HG03457 (cell line): ENCODE results near the gene STARD10.
"Not testable (repeated sequence)": the region's sequence is repeated elsewhere in the genome, so short reads cannot be mapped to it uniquely, and the experiment has no call there.

Source experiments
- ATAC-seq: cut with Tn5 transposase; IDR thresholded peaks from one replicate; pipeline ENCODE4 v1.9.1; 2021; ENCODE audit warnings: moderate number of reproducible peaks; ENCODE audit not compliant: unreplicated experiment

The STARD10 gene

DNA sequence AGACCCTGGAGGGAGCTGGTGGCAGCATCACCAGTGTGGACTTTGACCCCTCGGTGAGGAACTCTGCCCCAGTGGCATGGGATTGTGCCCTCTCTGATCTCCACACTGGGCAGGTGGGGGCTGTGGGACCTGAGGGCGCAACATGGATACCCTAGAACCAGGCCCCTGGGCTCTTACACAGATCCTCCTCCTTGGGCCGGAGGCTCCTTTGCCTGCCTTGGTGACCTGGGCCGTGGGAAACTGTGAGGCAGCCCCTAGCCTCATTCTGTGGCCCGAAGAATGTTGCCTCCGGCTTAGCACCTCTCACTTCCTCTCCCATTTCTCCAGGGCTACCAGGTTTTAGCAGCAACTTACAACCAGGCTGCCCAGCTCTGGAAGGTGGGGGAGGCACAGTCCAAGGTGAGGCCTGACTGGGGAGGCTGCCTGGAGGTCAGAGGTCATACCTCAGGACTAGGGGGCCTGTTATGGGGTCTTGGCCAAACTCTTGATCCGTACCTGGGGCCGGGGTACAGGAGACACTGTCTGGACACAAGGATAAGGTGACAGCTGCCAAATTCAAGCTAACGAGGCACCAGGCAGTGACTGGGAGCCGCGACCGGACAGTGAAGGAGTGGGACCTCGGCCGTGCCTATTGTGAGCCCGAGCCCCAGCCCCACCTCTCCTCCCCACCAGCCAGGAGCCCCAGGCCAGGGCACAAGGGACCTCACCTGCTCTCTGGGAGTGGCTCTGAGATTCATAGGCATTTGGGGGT lies 32.5 kb upstream of the STARD10 start:
- ATAC-seq, result no peak

DNA sequence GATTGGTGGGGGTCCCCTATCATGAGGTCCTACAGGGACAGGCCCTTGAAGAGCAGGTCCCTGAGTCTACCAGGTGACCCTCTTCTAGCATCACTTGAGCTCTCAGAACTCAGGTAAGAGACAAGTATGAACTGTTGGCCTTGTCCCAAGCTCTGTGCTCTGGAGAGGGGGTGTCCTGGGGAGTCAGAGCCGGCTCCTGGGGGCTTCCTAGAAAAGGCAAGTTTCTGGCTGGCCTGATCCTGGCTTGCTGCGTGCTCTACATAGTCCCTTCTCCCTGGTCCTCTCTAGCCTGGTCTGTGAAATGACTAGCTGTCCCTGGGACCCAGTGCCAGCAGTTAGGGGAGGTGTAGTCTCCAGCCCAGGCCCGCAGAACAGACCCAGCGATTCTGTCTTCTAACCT lies 31.8 kb upstream of the STARD10 start:
- no peak for ATAC-seq

DNA sequence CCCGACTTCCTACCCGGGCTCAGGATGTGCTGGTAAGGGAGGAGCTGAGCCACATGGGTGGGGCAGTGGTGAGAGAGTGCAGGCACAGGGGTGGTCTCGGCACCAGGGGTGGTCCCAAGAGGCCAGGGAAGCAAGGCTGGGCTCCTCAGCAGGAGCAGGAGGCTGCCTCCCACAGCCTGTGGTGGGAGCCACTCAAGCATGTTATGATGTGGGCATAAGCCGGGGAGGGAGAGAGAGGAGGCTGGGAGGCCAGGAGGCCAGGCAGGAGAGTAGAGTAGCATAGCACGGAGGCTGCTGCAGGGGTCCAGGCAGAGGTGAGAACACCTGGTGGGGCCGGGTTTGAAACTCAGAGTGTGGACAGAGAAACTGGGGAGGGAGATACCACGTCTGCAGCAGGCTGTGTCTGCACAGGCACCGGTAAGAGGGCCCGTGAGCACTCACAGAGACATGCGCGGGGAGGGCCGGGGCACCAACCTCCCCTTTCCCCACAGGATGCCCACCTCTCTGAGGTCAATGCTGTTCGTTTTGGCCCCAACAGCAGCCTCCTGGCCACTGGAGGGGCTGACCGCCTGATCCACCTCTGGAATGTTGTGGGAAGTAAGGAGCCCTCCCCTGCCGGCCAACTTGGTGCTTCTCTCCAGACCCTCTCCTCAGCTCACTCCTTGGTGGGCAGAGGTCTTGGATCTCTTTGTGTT lies 31.1 kb upstream of the STARD10 start:
- ATAC-seq, result no peak

DNA sequence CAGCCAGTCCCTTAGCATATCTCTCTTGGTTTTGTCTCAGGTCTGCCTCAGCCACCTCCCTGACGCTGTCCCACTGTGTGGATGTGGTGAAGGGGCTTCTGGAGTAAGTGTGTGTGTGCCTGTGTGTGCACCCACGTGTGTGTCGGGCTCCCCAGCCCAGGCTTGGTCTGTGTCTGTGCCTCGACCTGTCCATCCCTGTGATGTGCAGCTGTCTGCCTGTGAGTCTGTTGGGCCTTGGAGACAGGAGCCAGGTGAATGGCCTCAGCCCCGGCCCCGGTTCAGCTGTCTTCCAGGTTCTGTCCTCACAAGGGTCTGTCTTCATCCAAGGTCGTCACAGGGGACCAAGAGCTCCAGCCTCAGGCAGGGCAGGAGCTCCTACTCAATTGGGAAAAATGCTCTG lies 30.2 kb upstream of the STARD10 start:
- no peak for ATAC-seq

DNA sequence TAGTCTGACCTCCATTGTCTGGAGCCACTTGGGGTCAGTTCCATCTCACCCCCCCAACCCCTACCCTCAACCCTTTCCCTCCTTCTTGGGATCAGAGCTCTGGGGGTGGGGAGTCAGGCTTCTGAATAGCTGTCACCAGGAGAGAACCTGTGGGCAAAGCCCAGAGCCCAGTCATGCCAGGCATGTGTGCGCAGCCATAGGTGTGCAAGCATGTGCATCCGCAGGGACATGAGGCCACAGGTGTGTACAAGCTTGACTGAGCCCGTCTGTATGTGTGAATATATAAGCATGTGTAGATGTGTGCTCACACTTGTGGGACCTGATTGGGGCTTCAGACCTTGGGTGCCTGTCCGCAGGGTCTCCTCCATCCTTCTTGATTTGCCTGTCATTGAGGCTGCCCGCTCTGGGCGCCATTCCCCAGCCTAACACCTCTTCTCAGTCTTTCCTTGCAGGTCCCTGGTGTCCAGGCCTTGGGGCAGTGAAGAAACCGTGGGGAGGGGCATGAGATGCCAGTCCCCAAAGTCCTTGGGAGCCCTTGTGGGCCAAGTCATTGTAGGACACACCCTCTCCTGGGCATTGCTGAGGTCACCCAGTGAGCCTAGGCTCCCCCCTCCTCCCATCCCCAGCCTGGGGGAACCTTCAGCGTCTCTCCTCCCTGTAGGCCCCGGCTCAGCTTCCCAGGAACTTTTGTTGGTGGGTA lies 29.4 kb upstream of the STARD10 start:
- ATAC-seq, result no peak

DNA sequence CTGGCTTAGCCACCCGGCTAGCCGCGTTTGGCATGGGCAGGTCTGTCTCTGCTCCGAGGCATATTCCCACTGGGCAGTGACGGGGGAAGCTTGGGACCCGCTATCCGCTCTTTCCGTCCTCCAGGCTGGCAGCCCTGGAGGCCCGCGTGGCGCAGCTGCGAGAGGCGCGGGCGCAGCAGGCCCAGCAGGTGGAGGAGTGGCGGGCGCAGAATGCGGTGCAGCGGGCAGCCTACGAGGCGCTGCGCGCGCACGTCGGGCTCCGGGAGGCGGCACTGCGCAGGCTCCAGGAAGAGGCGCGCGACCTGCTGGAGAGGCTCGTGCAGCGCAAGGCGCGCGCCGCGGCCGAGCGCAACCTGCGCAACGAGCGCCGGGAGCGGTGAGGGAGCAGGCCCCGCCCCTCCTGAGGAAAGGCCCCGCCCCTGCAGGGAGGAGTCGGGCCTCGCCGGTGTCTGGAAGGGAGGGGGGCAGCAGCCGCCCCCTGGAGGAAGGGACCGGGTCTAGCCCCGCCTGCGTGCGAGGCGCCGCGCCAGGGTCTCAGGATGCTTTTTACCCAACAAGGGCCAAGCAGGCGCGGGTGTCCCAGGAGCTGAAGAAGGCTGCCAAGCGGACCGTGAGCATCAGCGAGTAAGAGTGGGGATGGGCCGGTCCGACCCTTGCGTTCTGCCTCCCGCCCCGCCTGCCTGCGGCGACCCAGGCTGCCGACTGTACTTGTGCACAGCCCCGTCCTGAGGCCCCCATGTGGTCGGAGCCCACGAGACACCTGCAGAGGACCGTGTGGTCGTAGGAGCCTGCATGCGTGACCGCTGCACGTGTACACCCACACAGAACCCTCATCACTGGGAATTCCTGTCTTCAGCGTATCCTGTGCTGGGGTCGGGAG lies 28.3 kb upstream of the STARD10 start:
- ATAC-seq, result no peak

DNA sequence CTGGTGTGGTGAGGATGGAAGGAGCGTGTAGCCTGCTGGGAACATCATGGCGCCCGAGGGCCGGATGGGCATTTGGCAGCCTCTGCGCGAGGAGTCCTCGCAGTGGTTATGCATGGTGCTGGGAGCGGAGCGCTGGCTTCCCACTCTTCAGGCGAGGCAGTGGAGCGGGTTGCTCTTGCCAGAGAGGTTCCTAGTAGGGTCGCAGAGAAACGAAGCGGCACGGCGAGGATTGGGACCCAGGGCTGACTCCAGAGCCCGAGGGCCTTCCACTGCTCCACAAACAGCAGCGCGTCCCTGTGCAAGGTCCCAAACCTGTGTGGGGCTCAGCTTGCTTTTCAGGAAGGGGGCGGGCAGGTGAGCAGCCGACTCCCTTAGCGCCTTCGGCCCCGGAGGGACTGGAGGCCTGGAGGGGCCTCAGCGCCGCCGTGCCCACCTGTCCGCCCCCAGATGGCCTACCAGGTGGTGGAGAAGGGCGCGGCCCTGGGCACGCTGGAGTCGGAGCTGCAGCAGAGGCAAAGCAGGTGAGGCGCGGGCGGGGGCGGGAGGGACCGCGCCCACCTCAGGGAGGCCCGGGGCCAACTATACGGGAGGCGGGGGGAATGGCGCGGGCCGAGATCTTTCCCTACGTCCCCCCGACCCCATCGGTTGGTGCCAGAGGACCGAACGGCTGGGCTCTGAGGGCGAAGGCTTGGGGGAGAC lies 27.5 kb upstream of the STARD10 start:
- no peak for ATAC-seq

DNA sequence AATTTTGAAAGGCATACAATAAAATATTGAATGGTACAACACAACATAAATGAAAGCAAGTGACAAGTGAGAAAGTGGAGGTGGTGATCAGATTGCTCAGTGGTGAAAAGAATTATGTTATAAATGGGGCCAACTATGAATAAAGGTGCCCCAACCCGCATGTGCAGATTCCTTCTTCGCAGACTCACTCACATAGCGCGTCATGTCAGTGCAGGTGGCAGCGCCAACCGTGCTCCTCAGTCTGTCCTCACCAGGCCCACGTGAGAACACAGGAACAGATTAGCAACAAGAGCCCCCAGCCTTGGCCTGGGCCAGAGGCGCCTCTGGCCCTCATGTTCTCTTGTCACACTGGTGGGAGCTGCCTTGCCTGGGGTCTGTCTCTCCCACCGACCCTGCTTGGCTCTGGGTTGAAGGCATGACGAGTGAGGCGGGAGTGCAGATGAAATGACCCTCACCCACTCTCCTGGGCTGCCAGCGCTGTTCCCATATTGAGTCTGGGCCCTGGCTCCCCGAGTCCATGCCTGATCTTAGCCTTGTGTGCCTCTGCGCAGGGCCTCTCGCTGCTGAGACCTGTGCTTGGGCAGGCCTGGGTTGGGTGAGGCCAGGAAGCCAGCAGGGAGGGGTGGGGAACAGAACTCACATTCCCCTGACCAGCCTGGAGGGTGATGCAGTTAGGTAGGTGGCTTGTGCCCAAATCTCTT lies 26.7 kb upstream of the STARD10 start:
- no peak for ATAC-seq

DNA sequence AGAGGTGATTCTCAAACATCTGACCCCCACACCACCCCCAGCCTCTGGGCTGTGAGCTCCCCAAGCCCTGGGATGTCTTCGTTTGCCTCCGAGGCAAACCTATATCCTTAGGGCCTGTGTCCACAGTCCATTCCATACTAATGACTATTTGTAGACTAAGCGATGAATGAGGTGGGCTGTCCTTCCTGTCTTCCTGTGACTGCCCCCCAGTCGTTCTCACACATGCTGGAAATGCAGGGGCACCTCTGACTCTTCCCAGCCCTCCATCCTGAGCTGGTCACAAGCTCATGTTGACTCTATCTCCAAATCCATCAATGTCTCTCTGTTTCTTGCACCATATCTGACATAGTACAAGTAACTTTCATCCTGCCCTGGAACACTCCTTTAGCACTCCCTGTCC lies 25.1 kb upstream of the STARD10 start:
- no peak for ATAC-seq

DNA sequence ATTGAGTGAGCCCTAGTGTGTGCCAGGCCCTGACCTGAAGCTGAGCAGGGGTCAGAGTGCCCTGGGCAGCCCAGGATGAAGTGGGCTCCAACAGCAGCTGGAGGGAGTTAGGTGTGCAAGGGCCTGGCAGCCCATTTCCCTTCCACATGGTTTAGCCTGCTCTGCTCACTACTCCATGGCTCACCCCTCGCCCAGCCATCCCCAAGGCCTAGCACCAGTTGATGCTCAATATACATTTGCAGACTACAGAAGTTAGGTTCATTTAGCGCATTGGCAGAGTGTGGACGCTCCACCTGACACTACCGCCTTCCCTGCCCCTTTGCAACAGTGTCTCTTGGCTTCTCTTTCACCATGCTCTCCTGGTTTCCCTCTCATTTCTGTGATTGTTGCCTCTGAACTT lies 24.1 kb upstream of the STARD10 start:
- ATAC-seq, result no peak

DNA sequence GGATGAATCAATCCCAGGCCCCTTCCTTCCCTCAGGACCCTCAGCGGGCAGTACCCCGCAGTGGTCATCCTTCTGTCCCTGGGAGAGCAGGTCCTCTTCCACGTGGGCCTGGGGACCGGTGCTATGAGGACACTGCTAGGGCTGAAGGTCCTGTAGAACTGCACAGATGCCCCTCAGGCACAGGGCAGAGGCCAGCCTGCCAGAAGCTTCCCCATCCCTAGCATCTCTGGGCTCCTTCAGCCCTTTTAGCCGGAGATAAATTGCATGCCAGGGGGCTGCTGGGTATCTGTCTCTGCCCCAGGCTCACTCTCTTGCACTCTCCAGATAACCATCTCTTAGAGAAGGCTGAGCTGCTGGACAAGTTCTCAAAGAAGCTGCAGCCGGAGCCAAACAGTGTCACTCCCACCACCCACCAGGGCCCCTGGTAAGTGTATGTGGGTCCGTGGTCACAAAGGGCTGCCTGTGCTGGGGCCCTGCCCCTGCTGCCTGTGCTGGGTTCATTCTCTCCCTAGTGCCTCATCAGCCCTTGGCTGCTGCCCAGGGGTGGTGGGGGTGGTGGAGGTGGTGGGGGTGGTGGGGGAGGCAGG lies 22.6 kb upstream of the STARD10 start:
- no peak for ATAC-seq

DNA sequence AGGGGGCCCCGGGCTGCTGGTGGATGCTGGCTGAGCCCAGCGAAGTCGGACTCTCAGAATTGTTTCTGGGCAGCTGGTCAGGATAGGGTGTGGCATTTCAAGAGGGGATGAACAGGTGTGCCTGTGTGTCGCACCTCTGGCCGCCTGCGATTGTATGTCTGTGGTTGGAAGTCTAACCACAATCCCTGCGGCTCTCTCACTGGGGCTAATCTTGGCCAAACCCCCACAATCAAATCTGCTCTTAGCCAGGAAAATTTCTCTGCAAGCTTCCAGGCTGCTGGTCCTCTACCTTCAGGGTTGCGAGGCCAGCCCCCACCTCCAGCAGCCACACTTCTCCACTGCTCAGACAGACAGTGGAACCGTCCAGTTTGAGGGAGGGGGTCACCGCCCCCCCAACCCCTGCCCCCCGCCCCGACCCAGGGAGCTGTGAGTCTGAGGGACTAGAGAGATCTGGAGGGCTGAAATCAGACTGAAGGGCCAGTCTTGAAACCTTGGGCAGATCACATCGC lies 21.3 kb upstream of the STARD10 start:
- no peak for ATAC-seq

DNA sequence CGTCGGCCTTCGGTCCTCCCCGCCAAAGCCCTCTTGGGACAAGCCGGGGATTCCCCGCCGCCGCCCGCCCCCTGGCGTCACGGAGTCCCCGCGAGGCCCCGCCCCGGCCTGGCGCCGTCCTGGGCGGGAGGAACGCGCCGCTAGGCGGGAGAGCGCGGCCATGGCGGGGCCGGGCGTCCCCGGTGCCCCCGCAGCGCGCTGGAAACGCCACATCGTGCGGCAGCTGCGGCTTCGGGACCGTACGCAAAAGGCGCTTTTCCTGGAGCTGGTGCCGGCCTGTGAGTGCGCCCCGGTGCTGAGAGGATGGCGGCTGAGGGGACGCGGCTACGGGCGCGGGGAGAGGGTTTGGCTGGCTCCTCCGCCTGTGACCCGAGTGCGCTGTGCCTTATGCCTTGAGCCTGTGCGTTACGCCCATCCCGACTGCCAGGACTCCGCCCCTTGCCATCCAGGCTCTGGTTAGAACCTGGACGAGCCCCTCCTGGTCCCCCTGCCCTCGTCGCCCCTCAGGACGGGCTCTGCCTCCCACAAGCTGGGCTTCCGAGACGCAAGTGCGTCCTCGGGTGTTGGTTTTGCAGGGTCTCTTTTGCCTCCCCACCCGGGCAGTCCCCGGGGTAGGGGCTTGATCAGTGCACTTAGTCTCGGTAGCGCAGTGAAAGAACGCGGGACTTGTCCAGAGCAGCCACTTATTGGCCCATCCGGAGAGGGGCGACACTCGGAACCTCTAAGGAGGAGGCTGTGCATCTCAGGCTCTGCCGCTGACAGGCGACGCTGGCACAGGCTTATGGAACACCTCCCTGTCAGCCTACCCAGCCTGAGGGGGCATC lies 20.7 kb upstream of the STARD10 start, which contains the start of gene ATG16L2:
Gene ATG16L2 (plus strand): TSS at position 126 of the 824 bp plus-strand sequence. CDS start 35 bp downstream, at position 161.
- ATAC-seq, result peak; percentile 38

DNA sequence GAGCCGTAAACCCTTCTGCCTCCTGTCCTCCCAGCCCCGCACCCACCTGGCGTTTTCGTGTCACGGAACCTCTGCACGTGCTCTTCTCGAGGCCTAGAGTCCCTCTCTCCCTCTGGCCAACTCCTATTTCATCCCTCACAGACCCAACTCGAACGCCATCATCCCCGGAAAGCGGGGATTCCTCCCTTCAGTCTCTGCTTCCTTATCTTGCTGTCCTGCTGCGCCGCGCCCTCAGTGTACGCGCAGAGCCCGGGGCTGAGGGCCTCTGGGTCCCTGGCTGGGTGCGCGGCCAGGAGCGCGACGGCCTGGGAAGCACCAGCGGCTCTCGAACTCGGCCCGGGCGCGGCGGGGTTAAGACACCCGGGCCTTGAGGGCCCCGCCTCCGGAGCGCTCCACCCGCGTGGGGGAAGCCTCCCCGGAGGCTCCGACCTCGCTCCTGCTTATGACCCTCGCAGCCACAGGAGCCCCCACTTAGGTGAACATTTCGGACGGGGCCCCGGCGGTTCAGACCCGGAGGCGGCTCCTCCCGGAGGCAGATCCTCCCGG lies 20.0 kb upstream of the STARD10 start:
- peak; percentile 31 for ATAC-seq

DNA sequence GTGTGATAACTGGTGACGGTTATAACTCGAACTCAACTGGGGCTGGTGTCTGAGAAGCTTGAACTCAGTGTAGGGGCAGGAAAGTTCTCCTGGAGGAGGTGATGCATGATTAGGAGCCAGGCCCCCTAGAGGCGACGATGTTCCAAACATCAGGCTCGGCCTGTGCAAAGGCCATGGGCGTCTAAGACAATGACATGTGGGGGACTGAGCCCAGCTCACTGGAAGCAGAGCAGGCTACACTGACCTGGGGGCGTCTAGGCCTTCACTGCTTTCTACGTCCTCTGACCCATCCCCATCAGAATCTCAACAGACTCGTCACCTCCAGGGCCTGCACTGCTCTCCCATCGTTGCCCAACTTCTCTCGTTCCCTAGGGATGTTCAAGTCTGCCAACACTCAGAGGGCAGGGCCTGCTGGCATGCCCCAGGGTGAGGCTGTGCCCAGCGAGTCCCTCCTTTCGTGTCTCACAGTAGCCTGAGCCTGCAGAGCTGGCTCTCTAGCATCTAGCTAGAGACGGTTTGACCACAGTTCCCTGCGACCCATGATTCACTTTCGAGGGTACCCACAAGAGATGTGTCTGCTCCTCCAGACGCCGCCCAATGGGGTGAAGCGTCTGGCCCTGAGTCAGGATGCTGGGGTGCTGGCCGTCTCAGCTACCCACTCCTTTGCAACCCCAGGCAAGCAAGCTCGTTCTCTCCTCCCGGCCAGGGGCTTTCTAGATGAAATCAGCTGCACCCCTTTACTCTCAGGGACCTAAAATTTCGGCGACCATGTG lies 19.3 kb upstream of the STARD10 start:
- ATAC-seq, result no peak

DNA sequence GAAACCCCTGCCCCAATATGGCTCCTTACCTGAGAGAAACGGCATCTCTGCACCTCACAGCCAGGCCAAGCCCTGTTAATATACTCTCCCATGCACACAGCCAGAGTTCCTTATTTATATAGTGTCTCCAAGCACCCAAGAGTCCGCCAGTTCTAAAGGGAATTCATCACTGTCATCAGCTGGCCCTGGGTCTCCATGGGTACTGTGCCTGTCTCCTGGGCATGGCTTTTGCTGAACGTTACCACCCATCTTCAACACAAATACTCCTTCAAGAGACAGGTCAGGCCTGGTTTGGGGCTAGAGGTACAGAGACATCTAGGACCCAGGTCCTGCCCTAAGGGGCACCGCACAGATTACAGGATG lies 18.7 kb upstream of the STARD10 start:
- no peak for ATAC-seq

DNA sequence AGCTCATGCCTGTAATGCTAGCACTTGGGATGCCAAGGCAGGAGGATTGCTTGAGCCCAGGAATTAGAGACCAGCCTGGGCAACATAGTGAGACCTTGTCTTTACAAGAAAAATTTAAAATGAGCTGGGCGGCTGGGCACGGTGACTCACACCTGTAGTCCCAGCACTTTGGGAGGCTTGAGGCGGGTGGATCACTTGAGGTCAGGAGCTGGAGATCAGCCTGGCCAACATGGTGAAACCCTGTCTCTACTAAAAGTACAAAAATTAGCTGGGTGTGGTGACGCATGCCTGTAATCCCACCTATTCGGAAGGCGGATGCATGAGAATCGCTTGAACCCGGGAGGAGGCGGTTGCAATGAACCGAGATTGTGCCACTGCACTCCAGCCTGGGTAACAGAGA lies 17.8 kb upstream of the STARD10 start:
- ATAC-seq, result not testable (repeated sequence)
